HG03469 (cell line): ENCODE results near the gene C11orf87.

Source experiments
- ATAC-seq: cut with Tn5 transposase; IDR thresholded peaks from one replicate; pipeline ENCODE4 v1.9.1; 2021; ENCODE audit warnings: mild to moderate bottlenecking, moderate library complexity, moderate number of reproducible peaks; ENCODE audit not compliant: unreplicated experiment

Gene C11orf87

GRCh38 chr11:109421981-109422869 is at the start of gene C11orf87:
Gene C11orf87, plus strand, starts transcription at chr11:109422190. Its CDS starts 1,444 bp downstream, at chr11:109423634.
- no peak for ATAC-seq

GRCh38 chr11:109374032-109374431 is 48.0 kb upstream of the C11orf87 start:
- no peak for ATAC-seq

- no peak for ATAC-seq
Measured at GRCh38 chr11:109374441-109374840, 47.5 kb upstream of the C11orf87 start.

DNA sequence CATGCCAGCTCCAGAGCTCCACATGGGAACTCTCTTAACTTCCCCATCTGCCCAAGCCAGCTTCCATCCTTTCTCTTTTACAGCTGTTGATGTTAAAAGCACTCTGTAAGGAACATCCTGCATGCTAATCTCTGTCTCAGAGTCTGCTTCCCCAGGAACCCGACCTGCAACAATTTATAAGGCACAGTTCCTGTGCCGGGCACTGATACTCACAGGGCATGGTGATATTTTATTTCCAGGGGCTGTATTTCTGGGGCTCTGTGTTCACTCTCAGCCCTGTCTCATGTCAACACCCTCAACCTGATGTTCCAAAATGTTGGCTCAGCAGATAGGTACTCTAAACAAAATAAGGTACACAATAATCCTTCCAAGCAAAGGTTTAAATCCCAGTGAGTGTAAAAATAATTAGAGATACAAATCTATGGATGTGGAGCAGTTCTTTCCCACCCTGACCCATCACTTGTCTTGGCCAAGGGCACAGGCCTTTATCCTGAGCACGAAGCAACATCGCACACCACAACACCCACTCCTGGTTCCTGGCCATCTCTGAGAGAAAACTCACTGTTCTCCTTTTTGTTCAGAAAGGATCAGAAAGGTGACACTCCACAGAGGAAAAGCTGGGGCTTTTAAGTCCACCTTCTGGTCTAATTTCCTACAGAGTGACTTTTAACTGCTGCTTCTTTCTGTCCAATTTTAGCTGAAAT is 44.8 kb upstream of the C11orf87 start:
- no peak for ATAC-seq

DNA sequence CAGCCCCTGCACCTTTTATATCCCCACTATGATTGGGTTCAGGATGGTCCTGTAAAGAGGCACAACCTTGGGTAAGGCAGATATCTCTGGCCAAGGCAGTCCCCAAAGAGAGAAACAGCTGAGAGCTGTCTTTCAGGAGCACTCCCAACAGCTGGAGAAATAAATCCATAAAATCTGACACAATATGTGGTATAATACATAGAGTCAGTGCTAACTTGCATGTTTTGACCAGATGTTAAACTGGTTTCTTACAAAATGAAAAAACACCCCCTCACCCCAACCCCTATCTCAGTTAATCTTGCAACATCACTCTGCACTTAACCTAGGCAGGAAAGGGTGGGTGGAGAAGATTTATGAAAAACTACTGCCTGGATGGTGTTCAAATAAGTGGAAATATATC is 44.0 kb upstream of the C11orf87 start:
- no peak for ATAC-seq

DNA sequence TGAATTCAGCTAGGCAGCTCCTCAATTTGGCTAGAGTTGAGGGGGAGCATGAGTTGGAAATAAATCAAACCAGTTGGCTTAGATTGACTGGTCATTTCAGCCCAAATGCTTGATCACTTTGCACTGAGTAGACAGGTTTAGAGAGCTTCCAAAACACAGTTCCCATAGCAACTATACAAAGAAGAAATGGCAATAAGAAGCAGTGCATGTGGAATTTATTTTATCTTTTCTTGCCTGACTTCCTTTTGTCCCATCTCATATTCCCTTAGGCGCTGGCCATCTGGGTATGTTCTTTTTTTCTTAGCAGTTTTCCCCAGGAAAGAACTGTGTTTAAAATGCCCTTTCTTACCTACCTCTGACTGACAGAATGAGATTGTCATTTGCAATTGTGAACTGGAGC is 38.7 kb upstream of the C11orf87 start:
- ATAC-seq = no peak

DNA sequence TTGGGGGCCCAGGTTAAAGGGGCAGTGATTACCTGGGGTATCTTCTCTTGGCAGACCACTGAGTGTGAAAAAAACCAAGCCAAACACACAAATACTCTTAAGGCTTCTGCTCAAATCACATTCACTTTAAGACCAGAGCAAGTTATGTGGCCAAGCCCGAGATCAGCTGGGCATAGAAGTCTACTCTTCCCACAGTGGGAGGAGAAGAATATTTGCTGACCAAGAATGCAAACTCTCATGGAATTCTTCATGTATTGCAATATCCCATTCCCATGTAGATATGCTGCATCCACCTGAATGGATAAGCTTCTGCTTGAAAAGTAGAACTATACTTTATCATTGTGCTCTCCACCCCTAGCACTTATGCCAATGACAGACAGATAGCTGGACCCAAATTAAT is 37.1 kb upstream of the C11orf87 start:
- no peak for ATAC-seq

DNA sequence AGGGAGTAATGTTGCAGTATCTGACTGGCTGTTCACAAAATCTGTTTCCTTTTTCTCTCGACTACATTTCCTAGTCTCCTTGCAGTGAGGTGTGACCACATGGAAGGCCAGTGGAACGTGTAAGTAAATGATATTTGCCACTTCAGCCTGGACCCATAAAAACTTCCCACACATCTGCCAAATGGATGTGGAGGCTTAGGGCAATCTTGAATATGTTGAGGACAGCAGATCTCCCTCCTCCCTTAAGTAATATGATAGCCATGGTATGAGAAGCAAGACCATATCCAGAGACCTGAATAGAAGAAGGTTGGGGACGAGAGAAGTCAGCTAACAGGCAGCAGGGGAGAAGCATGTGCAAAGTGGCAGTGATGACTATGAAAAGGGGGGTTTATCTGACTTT is 33.0 kb upstream of the C11orf87 start:
- no peak for ATAC-seq

DNA sequence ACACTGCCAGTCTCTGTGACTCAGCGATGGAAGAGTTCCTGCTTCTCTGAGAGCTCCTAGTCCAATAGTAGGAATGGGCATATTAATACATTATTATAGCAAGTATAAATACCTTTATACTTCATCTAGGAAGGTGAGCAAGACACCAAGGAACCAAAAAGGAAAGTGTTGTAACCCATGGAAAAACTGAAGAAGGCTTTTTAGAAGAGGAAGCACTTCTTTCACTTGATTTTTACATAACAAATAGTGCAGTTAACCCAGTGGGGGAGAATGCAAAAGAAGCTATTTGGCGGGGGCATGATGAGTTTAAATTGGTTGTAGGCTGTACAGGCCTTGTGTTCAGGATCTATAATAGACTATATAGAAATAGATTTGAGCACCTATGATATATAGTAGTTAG is 31.2 kb upstream of the C11orf87 start:
- no peak for ATAC-seq

DNA sequence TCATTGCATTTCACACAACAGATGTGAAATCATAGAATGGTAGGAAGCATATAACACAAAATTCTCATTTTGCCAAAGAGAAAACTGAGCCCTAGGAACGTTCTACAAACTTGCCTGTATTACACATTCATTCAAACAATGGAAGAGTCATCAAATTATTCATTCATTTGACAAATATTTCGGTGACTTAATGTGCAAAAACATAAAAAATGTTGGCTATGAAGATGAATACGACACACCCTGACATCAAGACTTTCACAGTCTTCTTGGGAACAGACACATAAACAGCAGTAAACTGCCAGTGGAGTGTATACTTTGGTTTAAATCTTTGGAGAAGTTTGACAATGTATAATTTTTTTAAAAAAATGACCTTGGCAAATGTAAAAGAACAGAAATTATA is 20.4 kb upstream of the C11orf87 start:
- ATAC-seq = no peak

DNA sequence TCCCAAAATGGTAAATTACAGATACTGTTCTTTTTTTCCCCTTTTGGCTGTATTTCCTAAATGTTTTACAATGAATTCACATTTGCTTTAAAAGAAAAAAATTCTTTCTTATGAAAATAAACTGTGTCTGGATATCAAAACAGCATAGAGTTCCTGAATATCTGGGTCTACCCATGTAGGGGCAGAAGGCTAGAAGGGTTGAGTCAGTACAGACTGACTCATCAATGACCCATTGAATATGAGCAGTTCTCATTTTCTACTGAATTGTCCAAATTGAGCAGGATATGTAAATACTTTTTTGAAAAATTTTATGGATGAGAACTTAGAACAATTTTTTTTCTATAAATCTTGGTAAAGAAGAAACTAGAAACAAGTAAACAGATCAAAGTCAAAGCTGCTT is 16.3 kb upstream of the C11orf87 start:
- ATAC-seq = no peak

DNA sequence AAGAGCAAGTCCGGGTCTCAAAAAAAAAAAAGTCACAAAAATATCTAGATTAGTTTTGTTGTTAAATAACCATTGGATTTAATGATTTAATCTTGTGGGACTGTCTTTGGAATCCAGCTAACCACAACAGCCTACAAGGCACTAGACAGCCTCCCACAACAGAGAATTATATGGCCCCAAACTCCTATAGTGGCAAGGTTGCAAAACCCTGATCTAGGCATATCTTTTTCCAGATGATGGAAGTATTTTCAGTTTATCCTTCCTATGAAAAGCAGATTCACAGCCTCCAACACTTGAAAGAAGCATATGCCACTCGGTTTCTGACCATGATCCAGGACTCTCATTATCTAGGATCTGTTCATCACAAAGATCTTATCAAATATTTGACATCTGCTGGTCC is 5.4 kb upstream of the C11orf87 start:
- no peak for ATAC-seq

GRCh38 chr11:109422870-109423465 is 978 bp downstream of the C11orf87 start:
- no peak for ATAC-seq

- no peak for ATAC-seq
Measured at GRCh38 chr11:109423466-109424190, 1.6 kb downstream of the C11orf87 start.

DNA sequence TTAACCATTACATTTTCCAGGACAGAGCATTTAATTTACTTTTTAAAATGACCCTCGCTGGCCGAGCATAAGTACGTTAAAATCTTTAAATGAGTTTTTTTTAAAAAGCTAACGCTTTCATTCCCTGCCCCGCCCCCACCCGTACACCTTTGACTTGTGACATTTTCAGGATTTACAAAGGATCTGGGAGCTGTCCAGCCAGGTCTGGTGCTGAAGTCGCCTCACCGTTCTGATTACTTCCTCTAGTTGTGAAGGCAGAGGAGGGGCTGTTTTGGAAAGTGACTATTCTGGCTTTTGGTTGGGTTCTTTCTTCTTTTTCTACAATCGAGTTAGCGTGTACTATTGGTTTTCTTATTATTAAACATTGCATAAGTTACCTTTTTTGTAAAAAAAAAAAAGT is 2.9 kb downstream of the C11orf87 start:
- no peak for ATAC-seq

DNA sequence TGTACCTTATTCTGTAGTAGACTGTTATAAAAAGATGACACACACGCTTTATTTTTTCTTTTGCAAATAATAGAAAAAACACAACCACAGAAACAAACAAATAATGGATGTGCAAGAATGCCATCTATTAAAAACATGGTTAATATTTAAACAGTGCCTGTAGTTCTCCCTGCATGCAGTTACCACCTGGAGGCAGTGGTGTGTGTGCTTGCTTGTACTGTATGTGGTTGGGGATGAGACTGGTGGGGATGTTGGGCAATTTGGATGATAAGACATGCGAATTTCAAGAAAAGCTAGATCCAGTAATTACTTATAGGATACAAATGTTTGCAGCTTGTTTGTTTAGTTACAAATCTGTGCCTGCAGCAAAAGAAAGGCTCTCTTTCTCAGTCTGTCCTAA is 3.6 kb downstream of the C11orf87 start:
- no peak for ATAC-seq

GRCh38 chr11:109426442-109427240 is 4.7 kb downstream of the C11orf87 start:
- ATAC-seq = no peak

GRCh38 chr11:109432105-109432504 is 10.1 kb downstream of the C11orf87 start:
- ATAC-seq = no peak

DNA sequence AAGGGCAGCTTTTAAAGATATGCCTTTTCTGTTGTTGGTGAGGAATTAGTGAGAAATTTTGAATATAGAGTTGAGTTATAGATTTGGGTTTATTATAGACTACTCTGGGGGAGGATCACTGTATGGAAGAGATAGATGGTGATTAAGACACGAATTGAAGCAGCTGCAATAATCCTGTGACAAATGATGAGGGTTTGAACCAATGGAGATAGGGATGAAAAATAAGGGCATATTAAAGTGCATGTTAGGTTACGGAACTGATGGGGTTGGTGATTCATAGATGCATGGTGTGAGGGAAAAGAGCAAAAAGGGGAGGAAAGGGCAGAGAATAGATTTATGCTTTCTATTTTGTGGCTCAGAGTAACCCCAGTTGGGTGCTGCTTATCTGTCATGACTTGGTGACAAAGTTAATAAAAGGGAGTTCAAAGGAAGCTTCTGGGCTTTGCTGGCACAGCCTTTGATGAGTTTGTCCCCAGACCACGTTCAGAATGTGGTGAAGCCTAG is 11.8 kb downstream of the C11orf87 start:
- no peak for ATAC-seq

DNA sequence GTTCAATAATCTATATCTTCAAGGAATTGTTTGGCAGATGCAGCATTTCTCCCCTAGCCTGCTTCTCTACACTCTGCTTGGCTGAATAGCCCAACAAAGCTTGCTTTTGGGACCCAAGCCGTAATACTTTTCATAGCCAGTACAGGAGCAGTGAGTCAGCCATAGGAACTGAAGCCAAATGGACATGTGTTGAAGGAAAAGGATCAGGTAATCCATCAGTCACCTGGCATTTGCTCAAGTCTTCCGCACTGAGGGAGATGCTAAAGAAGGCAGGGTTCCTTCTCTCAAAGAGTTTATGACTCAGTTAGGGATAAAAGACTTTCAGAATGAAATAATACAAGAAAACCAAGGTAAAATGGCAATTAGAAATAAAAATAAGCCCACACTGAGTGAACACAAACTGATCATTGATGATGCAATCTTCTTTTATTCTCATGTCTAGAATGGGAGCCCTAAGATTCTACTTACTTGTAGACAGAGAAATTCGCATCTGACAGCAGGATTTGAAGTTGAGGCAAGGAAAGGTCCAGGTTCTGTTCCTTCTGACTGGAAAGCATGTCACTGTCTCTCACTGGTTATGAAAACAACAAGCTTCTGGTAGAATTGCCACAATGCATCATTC is 13.2 kb downstream of the C11orf87 start:
- ATAC-seq = no peak
